WTC11 (cell line): Measurements from ENCODE around the gene SLC23A2. TPM values are rescaled to one million over a fixed set of nuclear protein-coding genes. Genes with fewer than 3 reads are reported as not detected.

Source experiments
- ATAC-seq: fragments of 200-7000 bp; cut with Tn5 transposase; 2 replicates; pipeline ENCODE4 v1.10.0; 2021; ENCODE audit warnings: mild to moderate bottlenecking, moderate library complexity
- CTCF ChIA-PET: fragments of 300-600 bp; sonication (Branson Sonifier 250); formaldehyde crosslinking; loops from one replicate; lab custom pipeline; 2021; ENCODE audit warnings: antibody characterized with exemption; lab: Charles Lee
- POLR2A ChIA-PET: fragments of 350-600 bp; sonication (Branson Sonifier 250); formaldehyde crosslinking; loops from one replicate; lab custom pipeline; 2021; ENCODE audit warnings: antibody characterized with exemption; lab: Charles Lee
- DNase-seq: peaks from one replicate; pipeline ENCODE4 v3.0.0; 2021; ENCODE audit warnings: low spot score
- H3K27ac Mint-ChIP-seq: 2 replicates; pipeline ENCODE4 v1.8.0; 2021; ENCODE audit warnings: mixed read lengths
- H3K27me3 Mint-ChIP-seq: 2 replicates; pipeline ENCODE4 v1.8.0; 2021; ENCODE audit warnings: low read depth, mild to moderate bottlenecking, moderate library complexity, mixed read lengths
- H3K36me3 Mint-ChIP-seq: 2 replicates; pipeline ENCODE4 v1.8.0; 2021; ENCODE audit warnings: mixed read lengths
- H3K4me1 Mint-ChIP-seq: 2 replicates; pipeline ENCODE4 v1.8.0; 2022; ENCODE audit warnings: mixed read lengths
- H3K4me3 Mint-ChIP-seq: 2 replicates; pipeline ENCODE4 v1.8.0; 2021; ENCODE audit warnings: mild to moderate bottlenecking, moderate library complexity, mixed read lengths
- H3K9me3 Mint-ChIP-seq: 2 replicates; pipeline ENCODE4 v1.8.0; 2021; ENCODE audit warnings: mixed read lengths
- ATF6 ChIP-seq: sonication (generic); formaldehyde crosslinking; IDR thresholded peaks from 2 replicates; pipeline ENCODE4 v1.8.1; 2023; ENCODE audit warnings: mild to moderate bottlenecking, missing genetic modification reagents
- CREM ChIP-seq: sonication (generic); formaldehyde crosslinking; IDR thresholded peaks from 2 replicates; pipeline ENCODE4 v1.8.1; 2022; ENCODE audit warnings: mild to moderate bottlenecking, missing genetic modification reagents, moderate library complexity
- E2F4 ChIP-seq: sonication (generic); formaldehyde crosslinking; IDR thresholded peaks from 2 replicates; pipeline ENCODE4 v1.8.1; 2022; ENCODE audit warnings: low read depth, mild to moderate bottlenecking, moderate library complexity, missing genetic modification reagents, borderline replicate concordance
- FOXJ3 ChIP-seq: sonication (generic); formaldehyde crosslinking; IDR thresholded peaks from 2 replicates; pipeline ENCODE4 v1.9.0; 2021; ENCODE audit warnings: missing genetic modification reagents, mild to moderate bottlenecking, borderline replicate concordance
- FOXP4 ChIP-seq: sonication (generic); formaldehyde crosslinking; IDR thresholded peaks from 2 replicates; pipeline ENCODE4 v1.8.0; 2022; ENCODE audit warnings: mild to moderate bottlenecking, missing genetic modification reagents
- GTF2I ChIP-seq: fragments of 250-450 bp; sonication (Bioruptor Pico); conservative IDR thresholded peaks from 2 replicates; pipeline ENCODE4 v1.4.0; 2021; ENCODE audit warnings: mild to moderate bottlenecking
- HMGXB4 ChIP-seq: sonication (generic); formaldehyde crosslinking; IDR thresholded peaks from 2 replicates; pipeline ENCODE4 v1.8.1; 2023; ENCODE audit warnings: mild to moderate bottlenecking, moderate library complexity, missing genetic modification reagents
- MYBL2 ChIP-seq: sonication (generic); formaldehyde crosslinking; IDR thresholded peaks from 2 replicates; pipeline ENCODE4 v1.8.1; 2023; ENCODE audit warnings: mild to moderate bottlenecking, moderate library complexity, missing genetic modification reagents
- NFATC4 ChIP-seq: fragments of 250-450 bp; sonication (Bioruptor Pico); IDR thresholded peaks from 2 replicates; pipeline ENCODE4 v1.9.0; 2021; ENCODE audit warnings: mild to moderate bottlenecking
- NFE2L1 ChIP-seq: sonication (generic); formaldehyde crosslinking; IDR thresholded peaks from 2 replicates; pipeline ENCODE4 v1.8.1; 2023; ENCODE audit warnings: missing genetic modification reagents
- OVOL2 ChIP-seq: fragments of 250-450 bp; sonication (Bioruptor Pico); IDR thresholded peaks from 2 replicates; pipeline ENCODE4 v1.9.0; 2021; ENCODE audit warnings: mild to moderate bottlenecking, borderline replicate concordance
- PREB ChIP-seq: sonication (generic); formaldehyde crosslinking; IDR thresholded peaks from 2 replicates; pipeline ENCODE4 v1.8.1; 2022; ENCODE audit warnings: mild to moderate bottlenecking, missing genetic modification reagents, moderate library complexity, borderline replicate concordance
- PRRX2 ChIP-seq: fragments of 250-450 bp; sonication (Bioruptor Pico); IDR thresholded peaks from 2 replicates; pipeline ENCODE4 v1.8.0; 2021; ENCODE audit warnings: mild to moderate bottlenecking
- RORB ChIP-seq: fragments of 250-450 bp; sonication (Bioruptor Pico); IDR thresholded peaks from 2 replicates; pipeline ENCODE4 v1.9.0; 2021; ENCODE audit warnings: mild to moderate bottlenecking
- SMAD3 ChIP-seq: sonication (generic); formaldehyde crosslinking; IDR thresholded peaks from 2 replicates; pipeline ENCODE4 v1.8.0; 2022; ENCODE audit warnings: missing genetic modification reagents, mild to moderate bottlenecking, borderline replicate concordance
- SP1 ChIP-seq: sonication (generic); formaldehyde crosslinking; conservative IDR thresholded peaks from 2 replicates; pipeline ENCODE4 v1.8.1; 2022; ENCODE audit warnings: missing genetic modification reagents
- ZNF138 ChIP-seq: sonication (generic); formaldehyde crosslinking; conservative IDR thresholded peaks from 2 replicates; pipeline ENCODE4 v1.8.1; 2022; ENCODE audit warnings: mild to moderate bottlenecking, moderate library complexity, missing genetic modification reagents
- ZNF281 ChIP-seq: sonication (generic); formaldehyde crosslinking; IDR thresholded peaks from 2 replicates; pipeline ENCODE4 v1.8.0; 2023; ENCODE audit warnings: mild to moderate bottlenecking, missing genetic modification reagents
- ZNF425 ChIP-seq: fragments of 250-450 bp; sonication (Bioruptor Pico); conservative IDR thresholded peaks from 2 replicates; pipeline ENCODE4 v1.9.0; 2021; ENCODE audit warnings: mild to moderate bottlenecking
- total RNA-seq: library from RNA; stranded (reverse); gene quantifications from 3 replicates; pipeline ENCODE4 v1.2.3, GENCODE V29; 2021

Gene SLC23A2
- total RNA-seq, 1 experiment from 2014 or later = 14.5 TPM

GRCh38 chr20:4830696-4831095, 170.6 kb downstream of the SLC23A2 start:
- H3K4me1 Mint-ChIP-seq = no peaks in the 10 kb centered on the region; the same call in 1 of the 2 replicates
- DNase-seq (no peak), ATAC-seq (no peak)
- ChIA-PET POLR2A (no interaction called here), CTCF (no interaction called here)
- H3K9me3 Mint-ChIP-seq = peaks cover 3% of the 10 kb centered on the region; the same call in 1 of the 2 replicates
- H3K4me3 Mint-ChIP-seq = no peak overlapping the region
- no peaks in the 10 kb centered on the region for H3K27me3 Mint-ChIP-seq
- no peak overlapping the region for H3K27ac Mint-ChIP-seq
- TF ChIP-seq ZNF281 (CRISPR knock-in tag) (no peak), E2F4 (no peak), HMGXB4 (no peak), ZNF138 (CRISPR knock-in tag) (no peak), PREB (CRISPR knock-in tag) (no peak), SMAD3 (CRISPR knock-in tag) (no peak), CREM (no peak), ZNF425 (CRISPR knock-in tag) (no peak), ATF6 (CRISPR knock-in tag) (no peak)
- H3K36me3 Mint-ChIP-seq = no peaks in the 10 kb centered on the region

- CTCF ChIA-PET = no interaction called here
- no peaks in the 10 kb centered on the region for H3K4me1 Mint-ChIP-seq
- H3K27ac Mint-ChIP-seq = no peak overlapping the region
- DNase-seq = no peak
- H3K36me3 Mint-ChIP-seq = no peaks in the 10 kb centered on the region
- no peak for ATAC-seq
- no peak overlapping the region for H3K4me3 Mint-ChIP-seq
- peaks cover 3% of the 10 kb centered on the region; the same call in 1 of the 2 replicates for H3K9me3 Mint-ChIP-seq
- H3K27me3 Mint-ChIP-seq = no peaks in the 10 kb centered on the region; the same call in 1 of the 2 replicates
- POLR2A ChIA-PET = no interaction called here
- TF ChIP-seq OVOL2 (CRISPR knock-in tag) = no peak
- no peak for TF ChIP-seq GTF2I (CRISPR knock-in tag)
- no peak for TF ChIP-seq MYBL2 (CRISPR knock-in tag)
- TF ChIP-seq FOXJ3 (CRISPR knock-in tag) = no peak
- no peak for TF ChIP-seq NFE2L1 (CRISPR knock-in tag)
- no peak for TF ChIP-seq PRRX2 (CRISPR knock-in tag)
- no peak for TF ChIP-seq FOXP4 (CRISPR knock-in tag)
- no peak for TF ChIP-seq SP1
- no peak for TF ChIP-seq RORB (CRISPR knock-in tag)
- TF ChIP-seq NFATC4 = no peak
Observed at GRCh38 chr20:4830259-4830658, 171.1 kb downstream of the SLC23A2 start.
